H9 (cell line): ENCODE results near the gene VRK3. TPM values are rescaled to one million over a fixed set of nuclear protein-coding genes. Genes with fewer than 3 reads are reported as not detected.

Experiments used
- DNase-seq: peaks from one replicate; pipeline ENCODE4 v3.0.0-alpha.2; 2017
- H2AFZ ChIP-seq: one replicate; pipeline ENCODE4 v1.6.1; 2013; ENCODE audit warnings: mild to moderate bottlenecking, low read length, control low read depth, moderate library complexity
- H2AK5ac ChIP-seq: 2 replicates; pipeline ENCODE4 v1.6.1; 2013; ENCODE audit warnings: low read length, control low read depth, mixed read lengths; ENCODE audit not compliant: insufficient read length
- H2BK120ac ChIP-seq: one replicate; pipeline ENCODE4 v1.6.1; 2013; ENCODE audit warnings: low read depth, mild to moderate bottlenecking, low read length, control low read depth, inconsistent platforms; ENCODE audit not compliant: poor library complexity, severe bottlenecking
- H2BK12ac ChIP-seq: 2 replicates; pipeline ENCODE4 v1.6.1; 2013; ENCODE audit warnings: low read length, control low read depth, mixed read lengths, low read depth; ENCODE audit not compliant: insufficient read length
- H2BK15ac ChIP-seq: 2 replicates; pipeline ENCODE4 v1.6.1; 2013; ENCODE audit warnings: low read depth, low read length, control low read depth
- H2BK20ac ChIP-seq: one replicate; pipeline ENCODE4 v1.6.1; 2013; ENCODE audit warnings: low read depth, mild to moderate bottlenecking, low read length, control low read depth, inconsistent platforms; ENCODE audit not compliant: poor library complexity, severe bottlenecking
- H2BK5ac ChIP-seq: 2 replicates; pipeline ENCODE4 v1.6.1; 2013; ENCODE audit warnings: low read length, control low read depth, mixed read lengths; ENCODE audit not compliant: insufficient read length
- H3K14ac ChIP-seq: 2 replicates; pipeline ENCODE4 v1.6.1; 2013; ENCODE audit warnings: low read length, control low read depth; ENCODE audit not compliant: insufficient read depth
- H3K18ac ChIP-seq: 2 replicates; pipeline ENCODE4 v1.6.1; 2013; ENCODE audit warnings: low read depth, mild to moderate bottlenecking, mixed read lengths, low read length, control low read depth; ENCODE audit not compliant: insufficient read length
- H3K23ac ChIP-seq: 2 replicates; pipeline ENCODE4 v1.6.1; 2013; ENCODE audit warnings: low read length, control low read depth, mixed read lengths, low read depth; ENCODE audit not compliant: insufficient read length
- H3K23me2 ChIP-seq: 2 replicates; pipeline ENCODE4 v1.6.1; 2013; ENCODE audit warnings: low read depth, mild to moderate bottlenecking, mixed read lengths, low read length, control low read depth; ENCODE audit not compliant: insufficient read length, poor library complexity, severe bottlenecking
- H3K27ac ChIP-seq: 2 replicates; pipeline ENCODE4 v1.5.1; 2013; ENCODE audit warnings: low read length, control low read depth, mixed read lengths, low read depth; ENCODE audit not compliant: insufficient read length
- H3K27me3 ChIP-seq: 2 replicates; pipeline ENCODE4 v1.6.1; 2013; ENCODE audit warnings: low read length, control low read depth, inconsistent platforms; ENCODE audit not compliant: insufficient read depth
- H3K4ac ChIP-seq: 2 replicates; pipeline ENCODE4 v1.6.1; 2013; ENCODE audit warnings: low read depth, mild to moderate bottlenecking, control low read depth, inconsistent platforms, low read length, moderate library complexity
- H3K4me1 ChIP-seq: 2 replicates; pipeline ENCODE4 v1.6.1; 2013; ENCODE audit warnings: low read length, control low read depth, inconsistent platforms; ENCODE audit not compliant: insufficient read depth
- H3K4me2 ChIP-seq: 2 replicates; pipeline ENCODE4 v1.6.1; 2013; ENCODE audit warnings: low read length, control low read depth, mixed read lengths; ENCODE audit not compliant: insufficient read length, insufficient read depth
- H3K56ac ChIP-seq: 2 replicates; pipeline ENCODE4 v1.6.1; 2013; ENCODE audit warnings: low read depth, mild to moderate bottlenecking, mixed read lengths, low read length, control low read depth; ENCODE audit not compliant: insufficient read length
- H3K79me1 ChIP-seq: 2 replicates; pipeline ENCODE4 v1.6.1; 2013; ENCODE audit warnings: low read depth, mild to moderate bottlenecking, moderate library complexity, low read length, control low read depth, inconsistent platforms; ENCODE audit not compliant: insufficient read depth, poor library complexity, severe bottlenecking
- H3K79me2 ChIP-seq: 2 replicates; pipeline ENCODE4 v1.6.1; 2013; ENCODE audit warnings: low read length, control low read depth, inconsistent platforms; ENCODE audit not compliant: insufficient read depth
- H3K9ac ChIP-seq: 2 replicates; pipeline ENCODE4 v1.6.1; 2013; ENCODE audit warnings: low read length, control low read depth, mixed read lengths; ENCODE audit not compliant: insufficient read length; ENCODE audit errors: extremely low read depth
- H3K9me3 ChIP-seq: one replicate; pipeline ENCODE4 v1.6.1; 2013; ENCODE audit warnings: low read depth, low read length, inconsistent platforms; ENCODE audit not compliant: control insufficient read depth
- H3T11ph ChIP-seq: one replicate; pipeline ENCODE4 v1.6.1; 2013; ENCODE audit warnings: mild to moderate bottlenecking, low read length, control low read depth, inconsistent platforms
- H4K20me1 ChIP-seq: one replicate; pipeline ENCODE4 v1.6.1; 2013; ENCODE audit not compliant: control insufficient read depth, insufficient read length, insufficient read depth
- H4K5ac ChIP-seq: 2 replicates; pipeline ENCODE4 v1.6.1; 2013; ENCODE audit warnings: low read depth, mild to moderate bottlenecking, mixed read lengths, low read length, control low read depth; ENCODE audit not compliant: insufficient read length
- H4K8ac ChIP-seq: replicated peaks from 2 replicates; pipeline ENCODE4 v1.6.1; 2013; ENCODE audit warnings: low read length, control low read depth, mixed read lengths, low read depth; ENCODE audit not compliant: insufficient read length
- H4K91ac ChIP-seq: 2 replicates; pipeline ENCODE4 v1.6.1; 2013; ENCODE audit warnings: low read depth, mild to moderate bottlenecking, moderate library complexity, mixed read lengths, low read length, control low read depth; ENCODE audit not compliant: insufficient read length
- H3K27ac Mint-ChIP-seq, 3 experiments: 2 replicates in 2 of 3; 3 replicates in 1 of 3; pipeline ENCODE4 v1.8.0; 2020 to 2021; ENCODE audit warnings: mixed read lengths in 3 of 3, mild to moderate bottlenecking in 1 of 3, moderate library complexity in 1 of 3
- H3K27me3 Mint-ChIP-seq: 2 replicates; pipeline ENCODE4 v1.8.0; 2021; ENCODE audit warnings: low read depth, mild to moderate bottlenecking, moderate library complexity, mixed read lengths
- H3K36me3 Mint-ChIP-seq, 3 experiments: 2 replicates in 2 of 3; 3 replicates in 1 of 3; pipeline ENCODE4 v1.8.0; 2020 to 2021; ENCODE audit warnings: low read depth in 3 of 3, mixed read lengths in 3 of 3; ENCODE audit not compliant: insufficient read depth in 1 of 3
- H3K4me1 Mint-ChIP-seq, 2 experiments: 2 replicates each; pipeline ENCODE4 v1.8.0; 2020; ENCODE audit warnings: mixed read lengths in 2 of 2
- H3K4me3 Mint-ChIP-seq, 2 experiments: 2 replicates in 1 of 2; 3 replicates in 1 of 2; pipeline ENCODE4 v1.8.0; 2020 to 2021; ENCODE audit warnings: mild to moderate bottlenecking in 2 of 2, mixed read lengths in 2 of 2, moderate library complexity in 1 of 2
- H3K9me3 Mint-ChIP-seq, 2 experiments: 2 replicates in 1 of 2; 3 replicates in 1 of 2; pipeline ENCODE4 v1.8.0; 2020; ENCODE audit warnings: mild to moderate bottlenecking in 2 of 2, mixed read lengths in 2 of 2, moderate library complexity in 1 of 2
- CTCF ChIP-seq: fragments of 200-600 bp; sonication (generic); conservative IDR thresholded peaks from 3 replicates; pipeline ENCODE4 v1.8.0; 2021; ENCODE audit warnings: antibody characterized with exemption, mild to moderate bottlenecking
- WGBS: extraction: QIAGEN DNeasy Blood & Tissue Kit; methylation state at CpG from one replicate; pipeline ENCODE4 v1.1.7; 2013; ENCODE audit warnings: missing lambda C conversion rate, low lambda C conversion rate, mixed read lengths; ENCODE audit not compliant: insufficient read length; ENCODE audit errors: extremely low coverage; 5-methylcytosine and 5-hydroxymethylcytosine counted together
- total RNA-seq: library from RNA; stranded (reverse); gene quantifications from 2 replicates; pipeline ENCODE4 v1.2.1, GENCODE V29; 2021

The VRK3 gene
- total RNA-seq, 1 experiment from 2014 or later, result 33.5 TPM

- WGBS, result no CpG with 5 or more reads among the region's 11 CpGs
- H3K27ac Mint-ChIP-seq, result no peak overlapping the region
- Histone ChIP-seq H3K4ac (no peak overlapping the region), H3K79me1 (peaks cover 12% of the 10 kb centered on the region), H2AFZ (no peak overlapping the region), H3K4me1 (no peaks in the 10 kb centered on the region), H3K14ac (no peak overlapping the region), H4K5ac (no peak overlapping the region), H3K9ac (no peak overlapping the region), H2BK5ac (no peak overlapping the region), H2AK5ac (no peak overlapping the region), H3K56ac (no peak overlapping the region), H3K27me3 (no peaks in the 10 kb centered on the region), H3K79me2 (peaks cover 2% of the 10 kb centered on the region; the same call in 1 of the 2 replicates), H3K27ac (no peak overlapping the region), H3K9me3 (no peaks in the 10 kb centered on the region), H2BK120ac (no peak overlapping the region), H3K23me2 (no peaks in the 10 kb centered on the region), H2BK12ac (no peak overlapping the region), H4K91ac (no peak overlapping the region), H4K20me1 (no peaks in the 10 kb centered on the region), H2BK15ac (no peak overlapping the region), H3K18ac (no peak overlapping the region), H4K8ac (no peak overlapping the region), H3K4me2 (no peak overlapping the region), H3T11ph (no peak overlapping the region), H3K23ac (no peak overlapping the region), H2BK20ac (no peak overlapping the region)
- peaks cover 50 to 72% (median 57%) of the 10 kb centered on the region in 3 experiments for H3K36me3 Mint-ChIP-seq
- no peak overlapping the region; a peak in 1 of 5 replicates for H3K4me3 Mint-ChIP-seq
- H3K9me3 Mint-ChIP-seq, result peaks cover 4 to 6% of the 10 kb centered on the region in 2 experiments; a peak in 4 of 5 replicates
- peaks cover under 1% of the 10 kb centered on the region; the same call in 1 of the 2 replicates for H3K27me3 Mint-ChIP-seq
- DNase-seq, result no peak
- TF ChIP-seq CTCF, result no peak
- H3K4me1 Mint-ChIP-seq, result peaks cover 5 to 11% of the 10 kb centered on the region in 2 experiments
Observed at GRCh38 chr19:50030937-50031336, 5.8 kb upstream of the VRK3 start.
